SU-DHL-6 (cell line): ENCODE results near the gene RGL4.

Source experiments
- EZH2phosphoT487 ChIP-seq: fragments of 200-600 bp; sonication (generic), shearing (Covaris generic); conservative IDR thresholded peaks from 2 replicates; pipeline ENCODE4 v1.6.1; 2018; ENCODE audit warnings: mild to moderate bottlenecking, antibody characterized with exemption, low read length, moderate library complexity, mixed read lengths
- TF ChIP-seq, protein P1 (sequence below): fragments of 200-600 bp; sonication (generic); IDR thresholded peaks from one replicate; pipeline ENCODE4 v1.5.1; 2017; ENCODE audit warnings: antibody characterized with exemption, mild to moderate bottlenecking, low read length, moderate library complexity; ENCODE audit not compliant: insufficient read depth, poor library complexity, severe bottlenecking

DNA sequence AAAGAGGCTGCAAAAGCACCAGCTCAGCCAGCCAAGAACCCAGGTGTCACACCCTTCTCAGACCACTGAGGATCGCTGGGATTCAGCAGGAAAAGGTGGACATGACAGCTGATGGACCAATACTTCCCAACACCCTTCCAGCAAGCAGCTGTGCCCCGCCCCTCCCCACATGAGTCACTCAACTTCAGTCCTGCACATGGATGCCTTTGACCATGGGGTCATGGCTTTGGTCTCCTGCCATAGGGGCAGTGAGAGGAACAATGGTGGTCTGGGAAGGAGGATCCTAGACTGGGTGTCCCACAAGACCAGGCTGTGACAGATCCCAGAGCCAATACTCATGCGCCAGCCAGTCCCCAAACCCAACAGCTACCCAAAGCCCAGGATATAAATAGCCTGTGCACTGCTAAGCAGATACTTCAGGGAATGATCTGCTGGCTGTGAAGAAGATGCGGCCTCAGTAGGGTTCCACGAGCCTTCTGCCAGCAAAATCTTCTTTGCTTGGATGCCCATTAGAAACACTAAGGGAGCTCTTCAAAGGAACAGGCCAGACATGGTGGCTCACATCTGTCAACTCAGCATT, 5.5 kb upstream of the RGL4 start:
- TF ChIP-seq, protein P1, sequence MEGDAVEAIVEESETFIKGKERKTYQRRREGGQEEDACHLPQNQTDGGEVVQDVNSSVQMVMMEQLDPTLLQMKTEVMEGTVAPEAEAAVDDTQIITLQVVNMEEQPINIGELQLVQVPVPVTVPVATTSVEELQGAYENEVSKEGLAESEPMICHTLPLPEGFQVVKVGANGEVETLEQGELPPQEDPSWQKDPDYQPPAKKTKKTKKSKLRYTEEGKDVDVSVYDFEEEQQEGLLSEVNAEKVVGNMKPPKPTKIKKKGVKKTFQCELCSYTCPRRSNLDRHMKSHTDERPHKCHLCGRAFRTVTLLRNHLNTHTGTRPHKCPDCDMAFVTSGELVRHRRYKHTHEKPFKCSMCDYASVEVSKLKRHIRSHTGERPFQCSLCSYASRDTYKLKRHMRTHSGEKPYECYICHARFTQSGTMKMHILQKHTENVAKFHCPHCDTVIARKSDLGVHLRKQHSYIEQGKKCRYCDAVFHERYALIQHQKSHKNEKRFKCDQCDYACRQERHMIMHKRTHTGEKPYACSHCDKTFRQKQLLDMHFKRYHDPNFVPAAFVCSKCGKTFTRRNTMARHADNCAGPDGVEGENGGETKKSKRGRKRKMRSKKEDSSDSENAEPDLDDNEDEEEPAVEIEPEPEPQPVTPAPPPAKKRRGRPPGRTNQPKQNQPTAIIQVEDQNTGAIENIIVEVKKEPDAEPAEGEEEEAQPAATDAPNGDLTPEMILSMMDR = no peak
- TF ChIP-seq EZH2phosphoT487 = no peak
